ENCODE measurements around the gene EXOSC7. TPM values are rescaled to one million over a fixed set of nuclear protein-coding genes. Genes with fewer than 3 reads are reported as not detected.
"Not testable (repeated sequence)": the region's sequence is repeated elsewhere in the genome, so short reads cannot be mapped to it uniquely, and the experiment has no call there.

Gene EXOSC7
- total RNA-seq, 2 experiments from 2014 or later = 90.0 to 98.0 TPM

GRCh38 chr3:45042162-45042561 is 66.1 kb downstream of the EXOSC7 start:
- CTCF ChIA-PET = interaction anchor here (1.2 to 1.8 kb wide), 3 partner anchors 13 to 168 kb away, joined by 3 to 4 read pairs (median 4); no protein-coding TSS in a partner anchor
- POLR2A ChIA-PET = no interaction called here

GRCh38 chr3:45043728-45044299 is 67.8 kb downstream of the EXOSC7 start:
- ChIA-PET CTCF (no interaction called here), POLR2A (no interaction called here)

- POLR2A ChIA-PET = no interaction called here
- CTCF ChIA-PET = interaction anchor here (2.6 kb wide), 1 partner anchor 10 kb away, joined by 6 read pairs; no protein-coding TSS in a partner anchor
These were observed 72.2 kb downstream of the EXOSC7 start for GRCh38 chr3:45048244-45048643.

- ChIA-PET POLR2A (no interaction called here), CTCF (no interaction called here)
These were observed 73.8 kb downstream of the EXOSC7 start for GRCh38 chr3:45049807-45050206.

- ChIA-PET POLR2A (no interaction called here), CTCF (interaction anchor here (1.8 kb wide), 1 partner anchor 15 kb away, joined by 4 read pairs; no protein-coding TSS in a partner anchor)
These were observed 75.6 kb downstream of the EXOSC7 start for GRCh38 chr3:45051685-45052084.

GRCh38 chr3:45053805-45054195 is 77.8 kb downstream of the EXOSC7 start:
- POLR2A ChIA-PET, CTCF ChIA-PET: not testable (repeated sequence)

- CTCF ChIA-PET = interaction anchor here (1.0 kb wide), 1 partner anchor 15 kb away, joined by 3 read pairs; no protein-coding TSS in a partner anchor
These were observed 78.3 kb downstream of the EXOSC7 start for GRCh38 chr3:45054196-45054857.

GRCh38 chr3:45055032-45055410 is 79.0 kb downstream of the EXOSC7 start:
- CTCF ChIA-PET = interaction anchor here (0.9 to 1.0 kb wide), 3 partner anchors 13 to 144 kb away, joined by 3 read pairs; no protein-coding TSS in a partner anchor
- POLR2A ChIA-PET = no interaction called here

More at GRCh38 chr3:45054196-45054857, 78.3 kb downstream of the EXOSC7 start:
- POLR2A ChIA-PET = no interaction called here

- CTCF ChIA-PET = interaction anchor here (0.9 to 1.0 kb wide), 3 partner anchors 14 to 144 kb away, joined by 3 read pairs; no protein-coding TSS in a partner anchor
- POLR2A ChIA-PET = no interaction called here
These were observed 79.5 kb downstream of the EXOSC7 start for GRCh38 chr3:45055411-45056143.

- ChIA-PET CTCF (no interaction called here), POLR2A (no interaction called here)
These were observed 80.7 kb downstream of the EXOSC7 start for GRCh38 chr3:45056608-45057301.

GRCh38 chr3:45057557-45057956 is 81.5 kb downstream of the EXOSC7 start:
- POLR2A ChIA-PET = no interaction called here
- CTCF ChIA-PET = no interaction called here

GRCh38 chr3:45059132-45059531 is 83.1 kb downstream of the EXOSC7 start:
- ChIA-PET POLR2A (no interaction called here), CTCF (no interaction called here)

GRCh38 chr3:45060165-45060892 is 84.3 kb downstream of the EXOSC7 start:
- CTCF ChIA-PET = no interaction called here
- POLR2A ChIA-PET = no interaction called here

Other genes starting within 250 kb of the EXOSC7 start
- 1 to 10 TPM; 3.6 to 5.0 TPM for gene ZNF501, start 246.6 kb upstream of the EXOSC7 start, total RNA-seq
- 10 to 100 TPM; 44.5 to 52.9 TPM for gene KIAA1143, start 214.6 kb upstream of the EXOSC7 start, total RNA-seq
- gene KIF15, start 214.4 kb upstream of the EXOSC7 start, total RNA-seq = 10 to 100 TPM; 24.0 to 25.7 TPM
- gene TMEM42, start 114.3 kb upstream of the EXOSC7 start, total RNA-seq = 1 to 10 TPM; 9.4 TPM
- gene TGM4, start 101.6 kb upstream of the EXOSC7 start, total RNA-seq = not detected
- gene ZDHHC3, start 70 bp upstream of the EXOSC7 start, total RNA-seq = 10 to 100 TPM; 42.8 to 46.7 TPM
- gene CLEC3B, start 50.1 kb downstream of the EXOSC7 start, total RNA-seq = under 1 TPM in 1 of 2 experiments, not detected in 1; 0.27 TPM
- gene CDCP1, start 170.1 kb downstream of the EXOSC7 start, total RNA-seq = 1 to 10 TPM; 1.7 to 2.1 TPM